ENCODE results near the gene PIGZ.

The PIGZ gene

DNA sequence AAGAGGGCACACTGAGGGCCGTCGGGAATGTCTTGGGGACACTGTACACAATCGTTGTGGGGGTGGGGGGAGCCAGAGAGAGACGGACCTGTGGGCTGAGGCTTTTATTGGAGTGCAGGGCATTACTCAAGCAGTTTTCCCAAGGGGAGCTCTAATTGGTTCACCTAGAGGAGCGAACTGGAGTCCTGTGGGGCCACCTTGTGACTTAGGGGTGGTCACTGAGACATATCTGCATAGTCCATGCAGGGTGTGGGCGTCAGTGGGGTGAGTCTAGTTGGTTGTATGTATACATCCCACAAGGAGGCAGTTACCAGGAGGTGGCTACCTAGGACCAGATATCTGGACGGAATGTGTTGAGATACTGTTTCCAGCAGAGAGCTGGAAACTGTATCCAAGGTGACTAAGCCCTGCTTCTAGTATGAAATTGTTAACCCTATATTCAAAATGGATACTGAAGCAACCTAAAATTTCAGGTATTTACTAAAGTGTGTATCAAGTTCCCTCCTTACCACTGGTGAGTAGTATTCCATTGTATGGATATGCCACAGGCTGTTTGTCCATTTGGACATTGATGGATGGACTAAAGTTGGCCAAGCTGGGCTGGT lies 2.6 kb upstream of the PIGZ start:
- TF ChIP-seq, protein P1, sequence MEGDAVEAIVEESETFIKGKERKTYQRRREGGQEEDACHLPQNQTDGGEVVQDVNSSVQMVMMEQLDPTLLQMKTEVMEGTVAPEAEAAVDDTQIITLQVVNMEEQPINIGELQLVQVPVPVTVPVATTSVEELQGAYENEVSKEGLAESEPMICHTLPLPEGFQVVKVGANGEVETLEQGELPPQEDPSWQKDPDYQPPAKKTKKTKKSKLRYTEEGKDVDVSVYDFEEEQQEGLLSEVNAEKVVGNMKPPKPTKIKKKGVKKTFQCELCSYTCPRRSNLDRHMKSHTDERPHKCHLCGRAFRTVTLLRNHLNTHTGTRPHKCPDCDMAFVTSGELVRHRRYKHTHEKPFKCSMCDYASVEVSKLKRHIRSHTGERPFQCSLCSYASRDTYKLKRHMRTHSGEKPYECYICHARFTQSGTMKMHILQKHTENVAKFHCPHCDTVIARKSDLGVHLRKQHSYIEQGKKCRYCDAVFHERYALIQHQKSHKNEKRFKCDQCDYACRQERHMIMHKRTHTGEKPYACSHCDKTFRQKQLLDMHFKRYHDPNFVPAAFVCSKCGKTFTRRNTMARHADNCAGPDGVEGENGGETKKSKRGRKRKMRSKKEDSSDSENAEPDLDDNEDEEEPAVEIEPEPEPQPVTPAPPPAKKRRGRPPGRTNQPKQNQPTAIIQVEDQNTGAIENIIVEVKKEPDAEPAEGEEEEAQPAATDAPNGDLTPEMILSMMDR (IDR thresholded peaks at IDR 0.05; ENCODE audit: extremely low read depth, insufficient read depth, missing control alignments), result no peak
- DNase-seq (ENCODE audit: low spot score), result no peak
- in situ Hi-C loops (cut with MboI; ENCODE audit: low pct_unique_long_range_greater_than_20kb, low sequenced_read_pairs, unreplicated experiment), result loop anchor here (10.0 kb wide), 1 partner anchor 136 kb away; no protein-coding TSS in a partner anchor

DNA sequence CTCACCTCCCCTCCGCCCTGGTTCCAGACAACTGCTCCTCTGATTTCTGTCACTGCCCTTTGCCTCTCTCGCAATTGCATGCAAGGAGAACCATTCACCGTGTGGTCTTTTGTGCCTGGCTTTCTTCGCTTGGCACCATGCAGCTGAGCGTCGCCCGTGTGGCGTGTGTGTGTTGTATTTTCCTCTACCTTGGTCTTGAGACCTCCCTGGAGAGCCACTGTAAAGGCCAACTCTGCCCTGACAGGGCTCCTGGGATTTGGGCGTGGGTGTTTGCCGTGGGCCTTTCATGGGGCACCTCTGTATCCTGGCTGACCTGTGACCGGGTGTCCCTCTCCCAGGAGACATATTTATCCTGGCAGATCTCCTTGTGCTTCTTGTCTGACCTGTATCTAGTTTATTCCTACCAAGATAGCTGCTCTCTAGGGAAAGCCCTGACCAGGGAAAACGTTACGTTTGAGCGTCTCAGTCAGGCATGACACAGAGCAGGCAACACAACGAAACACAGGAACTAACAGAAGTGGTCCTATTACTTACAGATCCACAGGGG lies 2.0 kb upstream of the PIGZ start:
- TF ChIP-seq, protein P1 (IDR thresholded peaks at IDR 0.05; ENCODE audit: extremely low read depth, insufficient read depth, missing control alignments), result no peak
- in situ Hi-C loops (cut with MboI; ENCODE audit: low pct_unique_long_range_greater_than_20kb, low sequenced_read_pairs, unreplicated experiment), result loop anchor here (10.0 kb wide), 1 partner anchor 136 kb away; no protein-coding TSS in a partner anchor

DNA sequence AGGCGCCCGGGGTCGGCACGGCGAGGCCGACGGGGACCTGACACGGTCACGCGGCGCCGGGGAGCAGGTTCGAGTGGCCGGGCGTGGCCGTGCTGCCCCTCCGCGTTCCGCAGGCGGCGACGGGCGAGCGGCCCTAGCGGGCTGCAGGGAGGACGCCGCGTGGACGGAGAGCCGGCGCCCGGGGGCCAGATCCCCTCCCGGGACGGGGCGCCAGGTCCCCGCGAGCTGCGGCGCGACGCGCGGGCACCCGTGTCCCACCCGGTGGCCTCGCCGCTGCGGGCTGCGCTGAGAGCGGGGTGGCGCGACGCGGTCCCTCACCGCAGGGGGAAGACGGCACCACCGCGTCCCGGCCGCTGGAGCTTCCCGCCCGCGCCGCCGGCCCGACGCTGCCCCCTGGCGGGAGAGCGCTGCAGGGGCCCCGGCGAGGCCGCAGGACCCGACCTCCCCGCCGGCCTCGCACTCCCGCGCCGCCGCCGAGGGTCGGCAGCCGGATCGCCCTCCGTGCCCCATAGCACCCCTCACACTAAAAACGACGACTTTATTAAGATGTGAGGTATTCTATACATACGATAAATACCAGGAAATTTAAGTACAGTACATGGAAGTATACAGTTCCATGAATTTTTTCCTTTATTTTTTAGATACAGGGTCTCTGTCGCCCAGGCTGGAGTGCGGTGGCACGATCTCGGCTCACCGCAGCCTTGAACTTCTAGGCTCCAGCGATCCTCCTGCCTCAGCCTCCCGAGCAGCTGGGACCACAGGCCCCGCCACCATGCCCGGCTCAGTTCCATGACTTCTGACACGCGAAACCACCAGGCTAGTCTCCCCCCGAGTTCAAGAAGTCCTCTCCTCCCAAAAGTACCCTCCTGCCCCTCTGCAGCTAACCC lies 1.3 kb upstream of the PIGZ start:
- DNase-seq (ENCODE audit: low spot score), result peak; percentile 91
- in situ Hi-C loops (cut with MboI; ENCODE audit: low pct_unique_long_range_greater_than_20kb, low sequenced_read_pairs, unreplicated experiment), result loop anchor here (10.0 kb wide), 1 partner anchor 135 kb away; no protein-coding TSS in a partner anchor
- TF ChIP-seq, protein P1 (IDR thresholded peaks at IDR 0.05; ENCODE audit: extremely low read depth, insufficient read depth, missing control alignments), result peak; percentile 96

More for the DNA sequence above, 2.0 kb upstream of the PIGZ start:
- DNase-seq (ENCODE audit: low spot score), result peak; percentile 24

DNA sequence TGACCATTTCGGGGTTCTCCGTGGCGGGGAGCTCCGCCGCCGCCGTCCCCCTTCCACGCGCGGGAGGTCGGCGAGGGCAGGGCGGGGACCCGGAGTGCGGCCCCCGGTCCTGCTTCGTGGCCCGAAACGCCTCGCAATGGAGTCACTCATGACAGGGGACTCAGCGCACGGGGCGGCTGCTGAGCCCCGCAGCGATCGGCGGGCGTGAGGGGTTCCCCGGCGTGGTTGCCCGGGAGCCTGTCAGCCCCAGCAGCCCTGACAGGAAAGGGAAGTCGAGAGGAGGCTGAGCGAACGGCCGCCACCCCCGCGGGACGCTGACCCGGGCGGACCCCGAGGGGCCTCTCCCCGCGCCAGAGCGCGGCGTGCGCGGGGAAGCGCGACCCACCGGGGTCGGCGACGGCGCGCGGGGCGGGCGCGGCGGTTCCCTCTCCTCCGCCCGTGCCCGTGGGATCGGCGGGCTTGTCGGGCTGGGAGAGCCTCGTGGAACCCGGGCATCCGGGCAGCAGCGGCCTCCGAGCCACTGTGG lies 564 bp upstream of the PIGZ start:
- in situ Hi-C loops (cut with MboI; ENCODE audit: low pct_unique_long_range_greater_than_20kb, low sequenced_read_pairs, unreplicated experiment), result no loop called here
- DNase-seq (ENCODE audit: low spot score), result peak; percentile 82
- TF ChIP-seq, protein P1 (IDR thresholded peaks at IDR 0.05; ENCODE audit: extremely low read depth, insufficient read depth, missing control alignments), result no peak

DNA sequence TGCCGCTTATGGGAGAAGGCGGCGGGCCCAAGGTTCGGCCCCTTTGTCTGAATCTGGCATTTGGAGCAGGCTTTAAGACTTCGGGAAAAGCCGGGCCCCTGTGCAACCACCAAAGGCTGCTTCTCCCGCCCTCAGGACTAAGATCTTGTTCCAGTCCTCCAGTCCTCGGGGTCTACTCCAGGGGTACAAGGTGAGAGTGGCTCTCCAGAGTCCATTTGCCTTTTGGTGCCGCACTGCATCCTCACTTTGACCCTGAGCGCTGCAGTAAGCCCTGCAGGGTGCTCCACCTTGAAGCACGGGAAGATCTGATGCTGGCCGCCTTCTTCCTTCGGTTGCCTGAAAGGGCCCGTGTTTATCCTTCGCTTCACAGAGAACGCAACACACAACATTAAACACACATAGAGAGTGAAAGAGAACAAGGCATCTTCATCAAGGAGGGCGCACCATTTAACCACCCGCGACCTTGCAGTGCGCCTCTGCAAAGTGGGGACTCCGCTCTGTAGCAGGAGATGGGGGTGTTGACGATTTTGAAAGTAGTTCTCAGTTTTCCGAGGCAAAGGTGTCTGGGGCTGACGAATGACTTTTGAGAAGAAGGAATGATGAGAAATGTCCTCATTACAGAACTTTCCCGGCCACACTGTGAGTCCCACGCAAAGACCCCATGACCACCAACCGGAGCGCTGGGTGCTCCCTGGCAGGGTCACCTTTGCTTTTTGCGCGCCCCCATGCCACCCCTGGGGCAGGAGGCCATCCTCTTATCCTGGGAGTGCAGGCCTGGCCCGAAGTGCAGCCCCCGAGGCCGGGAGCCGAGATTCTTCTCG lies 1.0 kb downstream of the PIGZ start:
- no peak for DNase-seq (ENCODE audit: low spot score)
- in situ Hi-C loops (cut with MboI; ENCODE audit: low pct_unique_long_range_greater_than_20kb, low sequenced_read_pairs, unreplicated experiment), result no loop called here
- TF ChIP-seq, protein P1 (IDR thresholded peaks at IDR 0.05; ENCODE audit: extremely low read depth, insufficient read depth, missing control alignments), result no peak
